Duodenal mucosa (tissue), 2 donors: ENCODE measurements around the gene GYPB.
"Not testable (repeated sequence)": the region's sequence is repeated elsewhere in the genome, so short reads cannot be mapped to it uniquely, and the experiment has no call there.

Experiments used
- H3K27ac ChIP-seq: one replicate; pipeline ENCODE4 v1.7.0; 2013; ENCODE audit warnings: low read depth, low read length
- H3K27me3 ChIP-seq, 2 donors: one replicate each; pipeline ENCODE4 v1.7.0; 2013; ENCODE audit warnings: low read length in 2 of 2, control low read depth in 1 of 2; ENCODE audit not compliant: insufficient read depth in 2 of 2, control insufficient read depth in 1 of 2
- H3K36me3 ChIP-seq, 2 donors: one replicate each; pipeline ENCODE4 v1.7.0; 2013; ENCODE audit warnings: low read length in 2 of 2, control low read depth in 1 of 2; ENCODE audit not compliant: insufficient read depth in 2 of 2, control insufficient read depth in 1 of 2
- H3K4me1 ChIP-seq, 2 donors: one replicate each; pipeline ENCODE4 v1.7.0; 2013; ENCODE audit warnings: low read length in 2 of 2, control low read depth in 1 of 2; ENCODE audit not compliant: insufficient read depth in 2 of 2, control insufficient read depth in 1 of 2
- H3K4me3 ChIP-seq, 2 donors: one replicate each; pipeline ENCODE4 v1.7.0; 2013; ENCODE audit warnings: low read length in 2 of 2, low read depth in 1 of 2
- H3K9ac ChIP-seq, 2 donors: one replicate each; pipeline ENCODE4 v1.7.0; 2013; ENCODE audit warnings: low read length in 2 of 2, low read depth in 1 of 2
- H3K9me3 ChIP-seq, 2 donors: one replicate each; pipeline ENCODE4 v1.7.0; 2013; ENCODE audit warnings: low read length in 2 of 2, control low read depth in 1 of 2; ENCODE audit not compliant: control insufficient read depth in 1 of 2

The GYPB gene

GRCh38 chr4:143947493-143947892 lies 71.7 kb downstream of the GYPB start:
- H3K27me3 ChIP-seq, H3K4me3 ChIP-seq, H3K4me1 ChIP-seq, H3K36me3 ChIP-seq, H3K9me3 ChIP-seq, H3K27ac ChIP-seq, H3K9ac ChIP-seq: not testable (repeated sequence)
